Endothelial cell of umbilical vein (primary cell): ENCODE data around the gene SCGN. TPM values are rescaled to one million over a fixed set of nuclear protein-coding genes. Genes with fewer than 3 reads are reported as not detected.
A peak's percentile ranks its signal among the peaks of the same experiment; 100 is the strongest.

Experiments used
- BruUV-seq: library from RNA; stranded (reverse); fragments of 400-500 nt; replicated peaks from 2 replicates; lab custom pipeline; 2021; lab: Mats Ljungman, UMichigan
- CTCF ChIA-PET: fragments of 300-600, 350-600 bp; sonication (Branson Sonifier 250); formaldehyde crosslinking; loops from one replicate; lab custom pipeline; 2021; ENCODE audit warnings: antibody characterized with exemption, inconsistent platforms; lab: Charles Lee
- POLR2A ChIA-PET: fragments of 300-600, 350-600 bp; sonication (Branson Sonifier 250); formaldehyde crosslinking; loops from one replicate; lab custom pipeline; 2021; ENCODE audit warnings: antibody characterized with exemption, inconsistent platforms; lab: Charles Lee
- DNase-seq: peaks from one replicate; pipeline ENCODE4 v3.0.0-alpha.2; 2011; ENCODE audit warnings: low read depth, low spot score
- FAIRE-seq: peaks from 2 replicates; lab custom pipeline; 2011; peaks lifted over from hg19 to GRCh38; lab: Jason Lieb, UNC
- H2AFZ ChIP-seq: 2 replicates; pipeline ENCODE4 v1.6.0; 2012; ENCODE audit warnings: low read depth, low read length, control low read depth, inconsistent platforms
- H3K27ac ChIP-seq: 2 replicates; pipeline ENCODE4 v1.5.1; 2011; ENCODE audit warnings: low read depth, mild to moderate bottlenecking, control low read depth, low read length, moderate library complexity; ENCODE audit not compliant: insufficient read depth
- H3K27me3 ChIP-seq, 2 experiments: 2 replicates each; pipeline versions ENCODE4 v1.6.0 to v1.6.1; 2011; ENCODE audit warnings: low read length in 2 of 2, mixed read lengths in 1 of 2; ENCODE audit not compliant: control insufficient read depth in 2 of 2, insufficient read depth in 2 of 2
- H3K36me3 ChIP-seq, 2 experiments: 2 replicates in 1 of 2; 3 replicates in 1 of 2; pipeline ENCODE4 v1.5.1; 2011; ENCODE audit warnings: low read length in 2 of 2, mild to moderate bottlenecking in 1 of 2, moderate library complexity in 1 of 2; ENCODE audit not compliant: control insufficient read depth in 2 of 2, insufficient read depth in 2 of 2; ENCODE audit errors: extremely low read depth in 1 of 2
- H3K4me1 ChIP-seq: 3 replicates; pipeline ENCODE4 v1.5.1; 2011; ENCODE audit warnings: mild to moderate bottlenecking, low read length; ENCODE audit not compliant: control insufficient read depth, insufficient read depth; ENCODE audit errors: extremely low read depth
- H3K4me2 ChIP-seq: 2 replicates; pipeline ENCODE4 v1.6.1; 2011; ENCODE audit warnings: low read length, control low read depth, mixed read lengths; ENCODE audit not compliant: insufficient read depth
- H3K4me3 ChIP-seq, 3 experiments: fragments of 200-600 bp in 1 of 3; sonication (generic), shearing (Covaris generic) in 1 of 3; replicated peaks in 1 of 3; 2 replicates each; pipeline ENCODE4 v1.5.1; 2011 to 2016; ENCODE audit warnings: control low read depth in 3 of 3, low read length in 3 of 3, mild to moderate bottlenecking in 2 of 3, inconsistent platforms in 1 of 3, low read depth in 1 of 3, moderate library complexity in 1 of 3; ENCODE audit not compliant: insufficient read depth in 1 of 3
- H3K79me2 ChIP-seq: 2 replicates; pipeline ENCODE4 v1.6.0; 2012; ENCODE audit warnings: low read length, inconsistent platforms; ENCODE audit not compliant: control insufficient read depth, insufficient read depth
- H3K9ac ChIP-seq: replicated peaks from 2 replicates; pipeline ENCODE3; 2011; ENCODE audit warnings: low read length, control low read depth; ENCODE audit not compliant: insufficient read depth; ENCODE audit errors: extremely low read depth
- H3K9me1 ChIP-seq: replicated peaks from 3 replicates; pipeline ENCODE4 v1.6.0; 2011; ENCODE audit warnings: mild to moderate bottlenecking, low read length; ENCODE audit not compliant: control insufficient read depth, insufficient read depth; ENCODE audit errors: extremely low read depth
- H3K9me3 ChIP-seq: replicated peaks from 2 replicates; pipeline ENCODE4 v1.5.1; 2012; ENCODE audit warnings: low read length, inconsistent platforms; ENCODE audit not compliant: control insufficient read depth, insufficient read depth
- H4K20me1 ChIP-seq: replicated peaks from 2 replicates; pipeline ENCODE3; 2011; ENCODE audit warnings: mild to moderate bottlenecking, low read length; ENCODE audit not compliant: control insufficient read depth, insufficient read depth; ENCODE audit errors: extremely low read depth
- EZH2 ChIP-seq: IDR thresholded peaks from 2 replicates; pipeline ENCODE4 v1.6.1; 2012; ENCODE audit warnings: borderline replicate concordance, low read depth, mild to moderate bottlenecking, moderate library complexity, low read length, inconsistent platforms; ENCODE audit not compliant: severe bottlenecking
- FOS ChIP-seq: IDR thresholded peaks from 2 replicates; pipeline ENCODE4 v1.6.1; 2011; ENCODE audit warnings: mild to moderate bottlenecking, low read length, moderate library complexity, borderline replicate concordance; ENCODE audit not compliant: insufficient read depth
- GATA2 ChIP-seq: IDR thresholded peaks from 2 replicates; pipeline ENCODE4 v1.7.0; 2011; ENCODE audit warnings: low read depth, mild to moderate bottlenecking, moderate library complexity, mixed read lengths, low read length; ENCODE audit not compliant: insufficient read length, insufficient read depth
- JUN ChIP-seq: IDR thresholded peaks from 2 replicates; pipeline ENCODE4 v1.6.1; 2011; ENCODE audit warnings: borderline replicate concordance, low read depth; ENCODE audit not compliant: insufficient read length, insufficient read depth
- MYC ChIP-seq: IDR thresholded peaks from one replicate; pipeline ENCODE4 v1.6.1; 2011; ENCODE audit warnings: mild to moderate bottlenecking, low read depth, low read length
- POLR2A ChIP-seq: IDR thresholded peaks from 2 replicates; pipeline ENCODE4 v1.6.1; 2012; ENCODE audit warnings: low read depth, mild to moderate bottlenecking, control low read depth, low read length
- POLR2AphosphoS5 ChIP-seq: IDR thresholded peaks from 2 replicates; pipeline ENCODE4 v1.6.1; 2012; ENCODE audit warnings: low read depth, mild to moderate bottlenecking, control low read depth, low read length, moderate library complexity; ENCODE audit not compliant: insufficient read depth
- dilution Hi-C: fragments of 300-500 bp; cut with MboI; formaldehyde crosslinking; loops from one replicate; pipeline ENCODE4 v1.15.0; 2019; ENCODE audit warnings: low sequenced_read_pairs; ENCODE audit not compliant: extremely low pct_ligation_motif_present
- intact Hi-C: fragments of 100-400 bp; cut with micrococcal nuclease; formaldehyde crosslinking; loops from one replicate; pipeline ENCODE4 v1.10.0; 2022
- polyA plus RNA-seq, 4 experiments: library from polyadenylated mRNA; depleted of rRNA in 3 of 4; stranded (reverse) in 3 of 4; unstranded in 1 of 4; fragments of >200 nt; gene quantifications; 2 replicates each; pipeline versions ENCODE4 v1.2.1 to v1.2.3, GENCODE V29; 2011 to 2012; ENCODE audit warnings: missing spikeins in 1 of 4
- total RNA-seq: library from RNA; stranded (reverse); gene quantifications from 2 replicates; pipeline ENCODE4 v1.2.3, GENCODE V29; 2021
- TF ChIP-seq, protein P1 (sequence below), 2 donors: IDR thresholded peaks; 1 replicate in 1 of 2; 2 replicates in 1 of 2; pipeline ENCODE4 v1.5.1; 2011; ENCODE audit warnings: low read length in 2 of 2, mild to moderate bottlenecking in 2 of 2, moderate library complexity in 2 of 2, control low read depth in 1 of 2, inconsistent platforms in 1 of 2, low read depth in 1 of 2; ENCODE audit not compliant: insufficient read depth in 1 of 2; ENCODE audit errors: extremely low read depth in 1 of 2
- TF ChIP-seq, protein P2 (sequence below): IDR thresholded peaks from 2 replicates; pipeline ENCODE4 v1.6.1; 2011; ENCODE audit not compliant: insufficient read depth, insufficient read length

Gene SCGN
- total and polyA plus RNA-seq, 2 donors (not counting 3 experiments of a cell fraction or from before 2014, with no cell fraction given), result not detected

DNA sequence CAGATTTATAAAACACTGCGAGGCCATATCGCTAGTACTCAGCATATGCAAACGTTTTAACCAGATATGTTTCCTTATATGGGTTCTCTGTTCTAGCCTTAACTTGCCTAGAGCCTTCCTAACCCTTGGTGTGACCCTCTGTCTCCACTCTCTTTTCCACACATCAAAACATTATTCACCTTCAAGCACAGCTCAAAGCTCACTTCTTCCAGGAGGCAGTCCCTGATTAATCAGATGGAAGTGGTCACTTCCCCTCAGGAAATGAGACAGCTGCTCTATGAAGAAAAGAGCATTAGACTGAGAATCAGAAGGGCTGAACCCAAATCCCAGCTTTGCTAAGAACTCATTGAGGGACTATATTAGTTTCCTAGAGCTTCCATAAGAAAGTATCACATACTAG lies 62.8 kb downstream of the SCGN start:
- intact Hi-C loops (loop anchor here (2.0 to 10.0 kb wide), 5 partner anchors 42 to 440 kb away; partner anchors contain the start of genes CARMIL1 and SCGN), dilution Hi-C loops (no loop called here)
- no peaks in the 10 kb centered on the region for H3K27me3 ChIP-seq
- H3K4me2 ChIP-seq, result peak overlapping the region; percentile 73
- H2AFZ ChIP-seq, result peak overlapping the region; percentile 50
- H3K9me3 ChIP-seq, result no peaks in the 10 kb centered on the region
- H3K79me2 ChIP-seq, result no peaks in the 10 kb centered on the region
- H4K20me1 ChIP-seq, result no peaks in the 10 kb centered on the region
- H3K36me3 ChIP-seq, result no peaks in the 10 kb centered on the region
- no TSS peak for BruUV-seq
- H3K9me1 ChIP-seq, result no peaks in the 10 kb centered on the region
- peak; percentile 61 for TF ChIP-seq GATA2
- TF ChIP-seq EZH2, result no peak
- peak; percentile 80 for TF ChIP-seq JUN
- TF ChIP-seq, protein P1, sequence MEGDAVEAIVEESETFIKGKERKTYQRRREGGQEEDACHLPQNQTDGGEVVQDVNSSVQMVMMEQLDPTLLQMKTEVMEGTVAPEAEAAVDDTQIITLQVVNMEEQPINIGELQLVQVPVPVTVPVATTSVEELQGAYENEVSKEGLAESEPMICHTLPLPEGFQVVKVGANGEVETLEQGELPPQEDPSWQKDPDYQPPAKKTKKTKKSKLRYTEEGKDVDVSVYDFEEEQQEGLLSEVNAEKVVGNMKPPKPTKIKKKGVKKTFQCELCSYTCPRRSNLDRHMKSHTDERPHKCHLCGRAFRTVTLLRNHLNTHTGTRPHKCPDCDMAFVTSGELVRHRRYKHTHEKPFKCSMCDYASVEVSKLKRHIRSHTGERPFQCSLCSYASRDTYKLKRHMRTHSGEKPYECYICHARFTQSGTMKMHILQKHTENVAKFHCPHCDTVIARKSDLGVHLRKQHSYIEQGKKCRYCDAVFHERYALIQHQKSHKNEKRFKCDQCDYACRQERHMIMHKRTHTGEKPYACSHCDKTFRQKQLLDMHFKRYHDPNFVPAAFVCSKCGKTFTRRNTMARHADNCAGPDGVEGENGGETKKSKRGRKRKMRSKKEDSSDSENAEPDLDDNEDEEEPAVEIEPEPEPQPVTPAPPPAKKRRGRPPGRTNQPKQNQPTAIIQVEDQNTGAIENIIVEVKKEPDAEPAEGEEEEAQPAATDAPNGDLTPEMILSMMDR (IDR thresholded peaks at IDR 0.05; ENCODE audit: extremely low read depth in 1 of 2, insufficient read depth in 1 of 2, low read depth in 1 of 2, low read length in 2 of 2), result no peak
- no peak for TF ChIP-seq MYC
- TF ChIP-seq, protein P2, sequence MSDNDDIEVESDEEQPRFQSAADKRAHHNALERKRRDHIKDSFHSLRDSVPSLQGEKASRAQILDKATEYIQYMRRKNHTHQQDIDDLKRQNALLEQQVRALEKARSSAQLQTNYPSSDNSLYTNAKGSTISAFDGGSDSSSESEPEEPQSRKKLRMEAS, result no peak
- no peak for TF ChIP-seq POLR2A
- TF ChIP-seq POLR2AphosphoS5, result peak; percentile 52
- peak; percentile 85 for TF ChIP-seq FOS
- POLR2A ChIA-PET, result interaction anchor here (1.0 kb wide), 1 partner anchor 305 kb away, joined by 4 read pairs; a partner anchor contains a TSS
- H3K4me3 ChIP-seq, result no peak overlapping the region
- peak; percentile 99 for FAIRE-seq
- peak; percentile 82 for DNase-seq
- CTCF ChIA-PET, result interaction anchor here (0.9 to 2.8 kb wide), 11 partner anchors 10 to 491 kb away, joined by 3 to 11 read pairs (median 3); partner anchors contain the start of genes CARMIL1 and SCGN
- peak overlapping the region; percentile 54 for H3K27ac ChIP-seq
- peaks cover 23% of the 10 kb centered on the region for H3K4me1 ChIP-seq
- no peak overlapping the region for H3K9ac ChIP-seq
